ENCODE measurements around the gene MINDY2. TPM values are rescaled to one million over a fixed set of nuclear protein-coding genes. Genes with fewer than 3 reads are reported as not detected.

Gene MINDY2
- total and polyA plus RNA-seq, 9 of the 15 experiments (the other 6 are each of a cell fraction or from before 2014, with no cell fraction given) = 2.4 to 15.3 (median 7.2) TPM

DNA sequence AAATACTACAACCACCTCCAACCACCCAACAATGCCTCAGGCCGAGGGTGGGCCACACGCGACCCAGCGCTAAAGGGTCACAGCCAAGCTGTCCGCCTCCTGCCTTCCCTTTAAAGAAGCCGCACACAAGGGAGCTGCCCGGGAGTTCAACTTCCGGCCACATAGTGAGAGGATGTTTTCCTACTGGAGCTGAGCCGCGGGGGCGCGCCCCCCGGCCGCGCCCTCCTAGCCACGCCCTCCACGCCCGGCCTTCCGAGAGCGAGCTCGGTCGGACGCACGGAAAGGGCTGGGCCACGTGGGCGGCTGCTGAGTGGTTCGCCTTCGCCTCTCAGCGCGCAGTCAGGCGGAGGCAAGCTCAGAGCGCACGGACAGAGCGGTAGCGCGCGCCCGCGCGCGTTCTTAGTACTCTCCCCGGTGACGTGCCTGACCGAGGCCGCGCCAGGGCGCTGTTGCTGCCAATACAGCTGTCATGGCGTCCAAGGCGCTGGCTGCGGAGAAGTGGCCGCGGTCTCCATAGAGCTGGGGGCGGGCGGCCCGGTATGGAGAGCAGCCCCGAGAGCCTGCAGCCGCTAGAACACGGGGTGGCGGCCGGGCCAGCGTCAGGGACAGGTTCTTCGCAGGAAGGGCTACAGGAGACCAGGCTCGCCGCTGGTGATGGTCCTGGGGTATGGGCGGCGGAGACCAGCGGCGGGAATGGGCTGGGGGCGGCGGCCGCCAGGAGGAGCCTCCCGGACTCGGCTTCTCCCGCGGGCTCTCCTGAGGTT, at the start of gene MINDY2 (continued):
- TF ChIP-seq ZMIZ1 (IDR thresholded peaks at IDR 0.05; ENCODE audit: low read depth in 2 of 2, low read length in 2 of 2) (peak in 1 of 2 experiments; percentile 46; a peak in 2 of 4 replicates), PRMT5 (CRISPR knock-in tag; IDR thresholded peaks at IDR 0.05) (no peak), ZNF609 (CRISPR knock-in tag; IDR thresholded peaks at IDR 0.05; ENCODE audit: borderline replicate concordance) (peak; percentile 78; the same call in 1 of the 2 replicates), TAF1 (IDR thresholded peaks at IDR 0.05; ENCODE audit: control insufficient read depth, extremely low read depth, insufficient read depth, low read length, severe bottlenecking) (peak; percentile 80), ATF7 (IDR thresholded peaks at IDR 0.05) (peak; percentile 89), MAX (CRISPR knock-in tag; IDR thresholded peaks at IDR 0.05) (peak; percentile 96), SMARCC2 (IDR thresholded peaks at IDR 0.05; ENCODE audit: low read depth) (no peak; the same call in 1 of the 2 replicates), E2F5 (CRISPR knock-in tag; IDR thresholded peaks at IDR 0.05) (peak; percentile 89), ZZZ3 (IDR thresholded peaks at IDR 0.05) (no peak), CREM (IDR thresholded peaks at IDR 0.05; ENCODE audit: low read depth) (peak; percentile 90), ZNF589 (CRISPR knock-in tag; IDR thresholded peaks at IDR 0.05; ENCODE audit: low read depth) (peak; percentile 66; the same call in 1 of the 2 replicates), RB1 (IDR thresholded peaks at IDR 0.05; ENCODE audit: low read depth) (peak; percentile 83), SIN3B (IDR thresholded peaks at IDR 0.05; ENCODE audit: low read depth) (peak; percentile 67; the same call in 1 of the 2 replicates), RBM34 (IDR thresholded peaks at IDR 0.05; ENCODE audit: borderline replicate concordance, insufficient read depth, low read length) (peak; percentile 72; the same call in 1 of the 2 replicates)
- TF ChIP-seq, protein P1, sequence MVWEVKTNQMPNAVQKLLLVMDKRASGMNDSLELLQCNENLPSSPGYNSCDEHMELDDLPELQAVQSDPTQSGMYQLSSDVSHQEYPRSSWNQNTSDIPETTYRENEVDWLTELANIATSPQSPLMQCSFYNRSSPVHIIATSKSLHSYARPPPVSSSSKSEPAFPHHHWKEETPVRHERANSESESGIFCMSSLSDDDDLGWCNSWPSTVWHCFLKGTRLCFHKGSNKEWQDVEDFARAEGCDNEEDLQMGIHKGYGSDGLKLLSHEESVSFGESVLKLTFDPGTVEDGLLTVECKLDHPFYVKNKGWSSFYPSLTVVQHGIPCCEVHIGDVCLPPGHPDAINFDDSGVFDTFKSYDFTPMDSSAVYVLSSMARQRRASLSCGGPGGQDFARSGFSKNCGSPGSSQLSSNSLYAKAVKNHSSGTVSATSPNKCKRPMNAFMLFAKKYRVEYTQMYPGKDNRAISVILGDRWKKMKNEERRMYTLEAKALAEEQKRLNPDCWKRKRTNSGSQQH (CRISPR knock-in tag; IDR thresholded peaks at IDR 0.05) = peak; percentile 69; the same call in 1 of the 2 replicates

Data from K562 (cell line).